SU-DHL-6 (cell line): Measurements from ENCODE around the gene C21orf58.
A peak's percentile ranks its signal among the peaks of the same experiment; 100 is the strongest.
"Not testable (repeated sequence)": the region's sequence is repeated elsewhere in the genome, so short reads cannot be mapped to it uniquely, and the experiment has no call there.

Experiments used
- H2AFZ ChIP-seq: fragments of 200-600 bp; sonication (generic); 2 replicates; pipeline ENCODE4 v1.6.1; 2014; ENCODE audit warnings: low read depth, mild to moderate bottlenecking, moderate library complexity, mixed read lengths, antibody characterized with exemption, low read length; ENCODE audit not compliant: severe bottlenecking
- H3F3A ChIP-seq: fragments of 200-600 bp; shearing (Covaris generic); 2 replicates; pipeline ENCODE4 v1.6.0; 2016; ENCODE audit warnings: antibody characterized with exemption, mild to moderate bottlenecking; ENCODE audit not compliant: insufficient read depth
- H3K27ac ChIP-seq: fragments of 200-600 bp; sonication (generic); 2 replicates; pipeline ENCODE4 v1.5.1; 2016; ENCODE audit warnings: low read depth, mild to moderate bottlenecking, low read length, moderate library complexity, mixed read lengths
- H3K27me3 ChIP-seq: fragments of 200-600 bp; sonication (generic), shearing (Covaris generic); 2 replicates; pipeline ENCODE4 v1.6.0; 2014; ENCODE audit warnings: mild to moderate bottlenecking, low read length
- H3K36me3 ChIP-seq: fragments of 200-600 bp; sonication (generic); 2 replicates; pipeline ENCODE4 v1.6.1; 2014; ENCODE audit warnings: mild to moderate bottlenecking, low read length, mixed read lengths
- H3K4me2 ChIP-seq: fragments of 300-600, 200-600 bp; shearing (Covaris generic), sonication (generic); 2 replicates; pipeline ENCODE4 v1.6.0; 2014; ENCODE audit warnings: low read length, low read depth, mild to moderate bottlenecking; ENCODE audit not compliant: poor library complexity, severe bottlenecking
- H3K4me3 ChIP-seq: fragments of 200-600 bp; sonication (generic); 2 replicates; pipeline ENCODE4 v1.5.1; 2014; ENCODE audit warnings: antibody characterized with exemption, low read length, mild to moderate bottlenecking, mixed read lengths; ENCODE audit not compliant: insufficient read depth, poor library complexity, severe bottlenecking
- H3K79me2 ChIP-seq: fragments of 200-600 bp; sonication (generic); 2 replicates; pipeline ENCODE4 v1.6.1; 2014; ENCODE audit warnings: mild to moderate bottlenecking, low read length, moderate library complexity; ENCODE audit not compliant: insufficient read depth
- H3K9ac ChIP-seq: fragments of 200-600 bp; sonication (generic); 2 replicates; pipeline ENCODE4 v1.7.0; 2014; ENCODE audit warnings: mild to moderate bottlenecking, low read length
- H3K9me2 ChIP-seq: fragments of 200-600 bp; sonication (generic); replicated peaks from 2 replicates; pipeline ENCODE4 v1.6.1; 2014; ENCODE audit warnings: low read length; ENCODE audit not compliant: insufficient read depth
- H3K9me3 ChIP-seq: fragments of 200-600 bp; sonication (generic); 2 replicates; pipeline ENCODE4 v1.6.1; 2014; ENCODE audit warnings: low read length, mixed read lengths; ENCODE audit not compliant: insufficient read depth
- H4K20me1 ChIP-seq: fragments of 200-600 bp; sonication (generic); 2 replicates; pipeline ENCODE4 v1.6.1; 2014; ENCODE audit warnings: low read depth, mild to moderate bottlenecking, antibody characterized with exemption, low read length, moderate library complexity, mixed read lengths
- EZH2phosphoT487 ChIP-seq: fragments of 200-600 bp; sonication (generic), shearing (Covaris generic); conservative IDR thresholded peaks from 2 replicates; pipeline ENCODE4 v1.6.1; 2018; ENCODE audit warnings: mild to moderate bottlenecking, antibody characterized with exemption, low read length, moderate library complexity, mixed read lengths
- TF ChIP-seq, protein P1 (sequence below): fragments of 200-600 bp; sonication (generic); IDR thresholded peaks from one replicate; pipeline ENCODE4 v1.5.1; 2017; ENCODE audit warnings: antibody characterized with exemption, mild to moderate bottlenecking, low read length, moderate library complexity; ENCODE audit not compliant: insufficient read depth, poor library complexity, severe bottlenecking

Gene C21orf58

DNA sequence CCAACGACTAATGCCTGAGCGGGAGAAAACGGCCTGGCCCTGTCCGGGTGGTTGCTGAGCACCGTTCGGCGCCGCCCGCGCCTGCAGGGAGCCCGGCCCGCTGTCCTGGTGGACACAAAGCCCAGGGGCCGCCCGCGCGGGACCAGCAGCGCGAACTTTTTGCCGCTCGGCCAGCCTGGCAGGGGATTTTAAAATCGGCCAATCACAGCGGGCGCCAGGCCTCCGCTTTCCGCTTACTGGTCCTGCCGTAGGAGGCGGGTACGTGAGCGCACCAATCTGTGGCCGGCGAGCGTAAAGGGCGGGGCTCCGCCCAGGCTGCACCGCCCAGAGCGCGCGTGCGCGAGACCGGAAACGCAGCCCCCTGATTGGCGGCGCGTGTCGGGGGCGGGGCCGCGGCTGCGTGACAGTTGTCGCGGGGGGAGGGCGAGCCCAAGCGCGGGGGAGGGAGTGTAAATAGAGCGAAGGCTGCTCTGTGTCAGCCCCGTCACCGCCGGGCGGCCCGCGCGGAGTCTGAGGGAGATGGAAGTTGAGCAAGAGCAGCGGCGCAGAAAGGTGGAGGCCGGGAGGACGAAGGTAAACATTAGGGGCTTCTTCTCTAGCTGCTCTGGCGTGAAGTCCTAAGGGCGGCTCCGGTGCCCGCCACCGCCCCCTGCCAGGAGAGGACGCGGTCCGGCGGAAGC is at the start of gene C21orf58, which contains the start of gene PCNT:
C21orf58 (minus strand) TSS at position 161 of the 680 bp plus-strand sequence. CDS start 1,132 bp downstream, outside the sequence.
PCNT (plus strand) TSS at position 447 of the 680 bp plus-strand sequence; CDS start at position 520, 73 bp downstream.
- peak within 1 kb of the TSS; percentile 96 for H3K9ac ChIP-seq
- H3F3A ChIP-seq: peaks cover 25% of the 10 kb centered on the region
- no peaks in the 10 kb centered on the region for H3K9me3 ChIP-seq
- no peak for TF ChIP-seq EZH2phosphoT487
- TF ChIP-seq, protein P1, sequence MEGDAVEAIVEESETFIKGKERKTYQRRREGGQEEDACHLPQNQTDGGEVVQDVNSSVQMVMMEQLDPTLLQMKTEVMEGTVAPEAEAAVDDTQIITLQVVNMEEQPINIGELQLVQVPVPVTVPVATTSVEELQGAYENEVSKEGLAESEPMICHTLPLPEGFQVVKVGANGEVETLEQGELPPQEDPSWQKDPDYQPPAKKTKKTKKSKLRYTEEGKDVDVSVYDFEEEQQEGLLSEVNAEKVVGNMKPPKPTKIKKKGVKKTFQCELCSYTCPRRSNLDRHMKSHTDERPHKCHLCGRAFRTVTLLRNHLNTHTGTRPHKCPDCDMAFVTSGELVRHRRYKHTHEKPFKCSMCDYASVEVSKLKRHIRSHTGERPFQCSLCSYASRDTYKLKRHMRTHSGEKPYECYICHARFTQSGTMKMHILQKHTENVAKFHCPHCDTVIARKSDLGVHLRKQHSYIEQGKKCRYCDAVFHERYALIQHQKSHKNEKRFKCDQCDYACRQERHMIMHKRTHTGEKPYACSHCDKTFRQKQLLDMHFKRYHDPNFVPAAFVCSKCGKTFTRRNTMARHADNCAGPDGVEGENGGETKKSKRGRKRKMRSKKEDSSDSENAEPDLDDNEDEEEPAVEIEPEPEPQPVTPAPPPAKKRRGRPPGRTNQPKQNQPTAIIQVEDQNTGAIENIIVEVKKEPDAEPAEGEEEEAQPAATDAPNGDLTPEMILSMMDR: no peak
- peak within 1 kb of the TSS; percentile 97 for H3K4me2 ChIP-seq
- no peaks in the 10 kb centered on the region for H3K9me2 ChIP-seq
- H3K27ac ChIP-seq: peak within 1 kb of the TSS; percentile 96
- H3K27me3 ChIP-seq: no peaks in the 10 kb centered on the region
- H3K4me3 ChIP-seq: peak within 1 kb of the TSS; percentile 95
- H4K20me1 ChIP-seq: peaks cover 12% of the 10 kb centered on the region; the same call in 1 of the 2 replicates
- H2AFZ ChIP-seq: peak within 1 kb of the TSS; percentile 72
- H3K36me3 ChIP-seq: peaks cover 6% of the 10 kb centered on the region
- H3K79me2 ChIP-seq: peaks cover 79% of the 10 kb centered on the region

DNA sequence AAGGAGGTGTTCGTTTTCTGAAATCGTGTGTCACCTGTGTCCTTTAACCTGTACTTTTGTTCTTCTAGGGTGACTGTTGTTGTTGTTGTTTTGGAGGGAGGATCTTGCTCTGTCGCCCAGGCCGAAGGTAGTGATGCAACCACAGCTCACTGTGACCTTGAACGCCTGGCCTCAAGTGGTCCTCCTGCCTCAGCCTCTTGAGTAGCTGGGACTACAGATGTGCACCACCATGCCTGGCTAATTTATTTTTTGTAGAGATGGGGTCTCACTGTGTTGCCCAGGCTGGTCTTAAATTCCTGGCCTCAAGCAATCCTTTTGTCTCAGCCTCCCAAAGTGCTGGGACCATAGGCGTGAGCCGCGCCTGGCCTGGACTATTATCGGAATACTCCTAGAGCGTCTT is 49.3 kb upstream of the C21orf58 start:
- Histone ChIP-seq H4K20me1 (peaks cover 12% of the 10 kb centered on the region; the same call in 1 of the 2 replicates), H3K79me2 (peaks cover 64% of the 10 kb centered on the region)
- not testable (repeated sequence) for H3K9me2 ChIP-seq, H3K4me3 ChIP-seq, H3K36me3 ChIP-seq, H3K4me2 ChIP-seq, H2AFZ ChIP-seq, H3K9ac ChIP-seq, H3K27ac ChIP-seq, H3K27me3 ChIP-seq, H3F3A ChIP-seq, H3K9me3 ChIP-seq

DNA sequence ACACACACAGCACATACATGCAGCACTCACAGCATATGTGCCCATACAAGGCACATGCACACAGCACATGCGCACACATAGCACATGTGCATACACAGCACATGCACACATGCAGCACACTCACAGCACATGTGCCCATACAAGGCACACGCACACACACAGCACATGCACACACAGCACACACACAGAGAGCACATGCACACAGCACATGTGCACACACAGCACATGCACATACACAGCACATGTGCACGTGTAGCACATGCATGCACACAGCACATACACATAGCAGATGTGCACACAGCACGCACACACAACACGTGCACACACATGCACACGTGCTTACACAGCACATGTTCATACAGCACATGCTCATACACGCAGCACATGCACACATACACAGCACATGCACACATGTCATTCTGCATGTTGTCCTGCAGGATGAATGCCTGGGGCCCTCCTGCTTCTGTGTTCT is 48.4 kb upstream of the C21orf58 start:
- H4K20me1 ChIP-seq: peaks cover 12% of the 10 kb centered on the region; the same call in 1 of the 2 replicates
- H3K27ac ChIP-seq: no peak overlapping the region
- no peak for TF ChIP-seq EZH2phosphoT487
- TF ChIP-seq, protein P1: no peak
- H3K27me3 ChIP-seq: no peaks in the 10 kb centered on the region
- no peaks in the 10 kb centered on the region for H3F3A ChIP-seq
- H3K9ac ChIP-seq: no peak overlapping the region
- no peak overlapping the region for H3K4me3 ChIP-seq
- H2AFZ ChIP-seq: no peak overlapping the region
- H3K4me2 ChIP-seq: no peak overlapping the region
- no peaks in the 10 kb centered on the region for H3K9me3 ChIP-seq
- H3K9me2 ChIP-seq: no peaks in the 10 kb centered on the region
- H3K79me2 ChIP-seq: peaks cover 58% of the 10 kb centered on the region
- H3K36me3 ChIP-seq: 0 out of 2 replicates have a peak, but pooled peaks cover 3% of the 10 kb centered on the region
